ENCODE results near the gene GNG4.
"Not testable (repeated sequence)": the region's sequence is repeated elsewhere in the genome, so short reads cannot be mapped to it uniquely, and the experiment has no call there.

The GNG4 gene

GRCh38 chr1:235650341-235651169, 971 bp upstream of the GNG4 start:
- no peak for DNase-seq (ENCODE audit: low read depth, low spot score)

GRCh38 chr1:235648954-235649367, 623 bp downstream of the GNG4 start:
- no peak for DNase-seq (ENCODE audit: low read depth, low spot score)

GRCh38 chr1:235648407-235648907, 1.1 kb downstream of the GNG4 start:
- DNase-seq (ENCODE audit: low read depth, low spot score), result no peak

- not testable (repeated sequence) for DNase-seq (ENCODE audit: low read depth, low spot score)
Measured at GRCh38 chr1:235647537-235647936, 2.0 kb downstream of the GNG4 start.

GRCh38 chr1:235646463-235646862, 3.1 kb downstream of the GNG4 start:
- no peak for DNase-seq (ENCODE audit: low read depth, low spot score)

- DNase-seq (ENCODE audit: low read depth, low spot score), result no peak
Measured at GRCh38 chr1:235644693-235645305, 4.8 kb downstream of the GNG4 start.

- no peak for DNase-seq (ENCODE audit: low read depth, low spot score)
Measured at GRCh38 chr1:235643837-235644692, 5.5 kb downstream of the GNG4 start.

- no peak for DNase-seq (ENCODE audit: low read depth, low spot score)
Measured at GRCh38 chr1:235642943-235643371, 6.6 kb downstream of the GNG4 start.

- DNase-seq (ENCODE audit: low read depth, low spot score), result no peak
Measured at GRCh38 chr1:235642011-235642942, 7.3 kb downstream of the GNG4 start.

GRCh38 chr1:235640580-235640979, 9.0 kb downstream of the GNG4 start:
- no peak for DNase-seq (ENCODE audit: low read depth, low spot score)

GRCh38 chr1:235639226-235640205, 10.1 kb downstream of the GNG4 start:
- DNase-seq (ENCODE audit: low read depth, low spot score), result no peak

GRCh38 chr1:235638612-235639011, 11.0 kb downstream of the GNG4 start:
- not testable (repeated sequence) for DNase-seq (ENCODE audit: low read depth, low spot score)

GRCh38 chr1:235637756-235638534, 11.6 kb downstream of the GNG4 start:
- DNase-seq (ENCODE audit: low read depth, low spot score), result no peak

GRCh38 chr1:235635938-235636662, 13.5 kb downstream of the GNG4 start:
- no peak for DNase-seq (ENCODE audit: low read depth, low spot score)

- DNase-seq (ENCODE audit: low read depth, low spot score), result no peak
Measured at GRCh38 chr1:235632506-235633401, 16.8 kb downstream of the GNG4 start.

GRCh38 chr1:235631816-235632215, 17.8 kb downstream of the GNG4 start:
- no peak for DNase-seq (ENCODE audit: low read depth, low spot score)

Data from activated naive CD8-positive, alpha-beta T cell treated with anti-CD3 and anti-CD28 coated beads, Interleukin-2, amount 50 U/mL, for 16 hours (primary cell).